Measurements from ENCODE around the gene RNF224.

The RNF224 gene

GRCh38 chr9:137216188-137216965 lies 10.9 kb upstream of the RNF224 start:
- no peak for DNase-seq

- DNase-seq: no peak
Measured at GRCh38 chr9:137217276-137218211, 9.8 kb upstream of the RNF224 start.

GRCh38 chr9:137218212-137218753 lies 9.0 kb upstream of the RNF224 start:
- DNase-seq: no peak

GRCh38 chr9:137218754-137219271 lies 8.5 kb upstream of the RNF224 start:
- DNase-seq: no peak

GRCh38 chr9:137219757-137220316 lies 7.5 kb upstream of the RNF224 start:
- DNase-seq: no peak

DNA sequence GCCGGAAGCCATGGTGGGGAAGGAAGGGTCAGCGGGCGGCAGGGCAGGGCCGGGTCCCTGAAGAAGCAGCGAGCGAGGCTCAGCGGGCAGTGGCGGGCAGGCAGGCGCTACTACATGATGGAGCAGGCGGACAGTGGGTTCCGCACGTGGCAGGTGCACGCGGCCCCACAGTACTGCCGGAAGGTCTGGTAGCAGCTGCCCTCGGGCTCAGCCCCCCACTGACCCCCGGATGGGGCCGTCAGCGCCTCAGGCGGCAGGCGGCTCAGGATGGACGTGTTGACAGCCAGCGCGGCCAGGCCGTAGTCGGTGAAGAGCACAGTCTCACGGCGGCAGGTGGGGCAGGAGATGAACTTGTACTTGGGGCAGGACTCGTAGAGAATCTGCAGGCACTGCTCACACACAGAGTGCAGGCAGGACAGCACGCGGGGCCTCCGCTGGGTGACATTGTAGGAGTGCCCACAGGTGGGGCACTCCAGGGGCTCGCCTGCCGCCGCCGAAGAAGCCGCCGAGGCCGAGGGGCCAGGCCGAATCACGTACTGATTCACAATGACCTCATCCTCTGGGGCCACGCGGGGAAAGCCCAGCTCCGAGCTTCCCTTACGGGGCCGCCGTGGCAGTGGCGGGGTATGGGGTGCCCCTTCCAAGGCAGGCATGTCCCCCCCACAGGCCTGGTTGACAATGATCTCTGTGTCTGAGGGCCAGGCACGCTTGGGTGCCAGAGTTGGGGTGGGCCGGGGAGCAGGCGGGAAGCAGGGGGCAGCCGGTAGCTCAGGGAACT lies 6.8 kb upstream of the RNF224 start:
- DNase-seq: no peak

- DNase-seq: no peak
Measured at GRCh38 chr9:137221095-137221505, 6.2 kb upstream of the RNF224 start.

DNA sequence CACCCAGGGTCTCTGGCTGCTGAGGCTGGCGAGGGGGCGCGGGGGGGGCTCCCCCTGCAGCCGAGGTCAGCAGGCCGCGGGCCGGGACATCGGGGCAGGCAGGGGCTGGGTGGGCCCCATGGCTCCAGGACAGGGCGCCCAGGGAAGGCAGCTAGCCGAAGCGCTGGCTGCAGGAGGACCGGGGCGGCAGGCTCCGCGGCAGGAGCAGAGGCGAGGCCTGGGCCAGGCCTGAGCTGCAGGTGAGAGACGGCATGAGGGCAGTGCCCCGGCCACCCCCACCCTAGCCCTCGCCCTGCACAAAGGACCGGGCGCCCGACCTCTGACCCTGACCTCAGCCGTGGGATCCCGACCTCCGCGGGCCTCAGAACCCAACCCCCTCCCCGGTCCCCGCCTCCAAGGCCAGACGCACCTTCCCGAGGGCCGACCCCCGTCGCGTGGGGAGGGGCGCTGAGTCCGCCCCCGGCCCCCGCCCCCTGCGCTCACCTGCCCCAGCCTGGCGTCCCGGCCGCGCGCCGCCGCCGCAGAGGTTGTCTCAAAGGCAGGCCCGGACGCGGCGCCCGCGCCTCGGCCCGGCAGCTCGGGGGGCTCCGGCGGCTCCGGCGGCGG lies 5.7 kb upstream of the RNF224 start:
- no peak for DNase-seq

DNA sequence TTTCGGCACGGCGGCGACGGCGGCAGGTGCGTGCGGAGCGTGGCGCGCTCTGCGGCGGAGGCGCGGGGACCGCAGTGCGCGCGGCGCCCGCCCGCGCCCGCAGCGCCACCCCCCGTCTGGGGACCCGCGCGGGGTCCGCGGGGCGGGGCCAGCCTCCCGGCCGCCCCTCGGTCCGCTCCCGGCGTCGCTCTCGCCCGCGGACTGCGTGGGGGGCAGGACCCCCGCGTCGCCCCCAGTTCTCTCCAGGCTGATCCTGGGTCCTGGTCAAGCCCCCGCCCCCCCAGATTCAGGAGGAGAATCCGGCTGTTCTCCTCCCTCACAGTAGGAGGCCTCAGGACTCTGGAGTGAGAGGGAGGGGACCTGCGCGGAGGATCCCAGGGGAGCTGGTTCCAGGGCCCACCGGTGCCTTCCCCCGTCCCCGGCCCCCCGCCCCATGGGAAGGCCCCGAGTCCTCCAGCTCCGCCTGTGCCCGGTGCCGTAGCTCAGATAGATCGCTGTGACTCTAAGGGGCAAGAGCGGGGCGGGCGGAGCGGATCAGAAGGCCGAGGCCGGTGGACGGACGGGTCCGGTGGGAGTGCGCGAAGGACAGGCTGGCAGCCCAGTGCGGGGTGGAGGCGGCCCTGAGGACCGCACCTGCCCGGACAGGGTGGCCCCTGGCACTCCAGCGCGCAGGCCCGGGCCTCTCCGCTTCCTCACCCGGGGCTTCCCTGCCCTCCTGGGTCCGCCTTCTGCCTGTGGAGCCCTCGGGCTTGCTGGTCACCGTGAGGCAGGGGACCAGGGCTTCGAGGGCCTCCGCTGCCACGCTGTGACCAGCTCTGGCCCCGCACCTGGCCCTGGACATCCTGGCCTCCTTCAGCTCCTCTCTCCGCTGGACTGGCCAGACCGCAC lies 4.9 kb upstream of the RNF224 start, which contains the start of gene RNF208:
TSS of gene RNF208 (minus strand) at position 51 of the 888 bp plus-strand sequence. CDS start 1,028 bp downstream, outside the sequence.
- no peak for DNase-seq

DNA sequence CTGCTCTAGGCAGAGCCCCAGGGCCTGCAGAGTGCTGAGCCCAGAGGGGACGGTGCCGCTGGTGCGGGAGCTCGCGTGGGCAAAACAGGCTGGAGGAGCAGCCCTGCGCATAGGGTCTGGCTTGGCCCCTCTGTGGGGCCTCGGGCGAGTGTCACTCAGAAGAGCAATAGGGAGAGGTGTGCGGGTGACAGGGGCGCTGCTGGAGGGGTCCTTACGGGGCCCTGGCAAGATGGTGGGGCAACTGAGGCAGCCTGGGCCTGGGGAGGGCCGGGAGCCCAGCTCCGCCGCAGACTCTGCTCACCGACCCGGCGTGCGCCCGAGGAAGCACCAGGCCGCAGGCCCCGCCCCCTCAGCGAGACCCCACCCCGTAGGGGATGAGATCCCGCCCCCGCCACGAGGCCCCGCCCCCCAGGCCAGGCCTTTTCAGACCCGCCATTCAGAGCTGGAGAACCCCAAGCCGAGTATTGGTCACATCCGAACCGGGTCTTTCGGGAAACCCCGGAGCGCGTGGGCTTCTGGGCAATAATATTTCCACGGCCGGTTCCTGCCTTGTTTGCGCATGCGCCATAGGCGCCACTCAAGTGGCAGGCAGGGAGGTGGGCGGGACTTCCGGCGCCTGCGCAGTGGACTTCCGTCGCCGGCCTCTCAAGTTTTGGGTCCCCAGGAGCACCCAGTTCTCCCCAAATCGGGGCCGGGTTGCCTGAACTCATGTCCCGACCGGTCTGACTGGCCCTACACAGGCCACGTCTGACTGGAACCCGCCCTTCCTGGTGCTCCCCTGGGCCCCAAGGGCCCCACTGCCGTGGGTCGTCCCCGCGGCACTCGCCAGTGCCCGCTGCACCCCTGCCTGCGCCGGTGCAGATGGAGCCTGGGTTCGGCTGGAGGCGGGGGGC lies 4.0 kb upstream of the RNF224 start:
- peak; percentile 97 for DNase-seq

- no peak for DNase-seq
Measured at GRCh38 chr9:137224830-137225694, 2.2 kb upstream of the RNF224 start, which contains the start of gene CYSRT1. TSS of gene CYSRT1 (plus strand) at chr9:137225174. CDS start at chr9:137225622, 448 bp downstream.

GRCh38 chr9:137225699-137226331 lies 1.5 kb upstream of the RNF224 start:
- no peak for DNase-seq

DNA sequence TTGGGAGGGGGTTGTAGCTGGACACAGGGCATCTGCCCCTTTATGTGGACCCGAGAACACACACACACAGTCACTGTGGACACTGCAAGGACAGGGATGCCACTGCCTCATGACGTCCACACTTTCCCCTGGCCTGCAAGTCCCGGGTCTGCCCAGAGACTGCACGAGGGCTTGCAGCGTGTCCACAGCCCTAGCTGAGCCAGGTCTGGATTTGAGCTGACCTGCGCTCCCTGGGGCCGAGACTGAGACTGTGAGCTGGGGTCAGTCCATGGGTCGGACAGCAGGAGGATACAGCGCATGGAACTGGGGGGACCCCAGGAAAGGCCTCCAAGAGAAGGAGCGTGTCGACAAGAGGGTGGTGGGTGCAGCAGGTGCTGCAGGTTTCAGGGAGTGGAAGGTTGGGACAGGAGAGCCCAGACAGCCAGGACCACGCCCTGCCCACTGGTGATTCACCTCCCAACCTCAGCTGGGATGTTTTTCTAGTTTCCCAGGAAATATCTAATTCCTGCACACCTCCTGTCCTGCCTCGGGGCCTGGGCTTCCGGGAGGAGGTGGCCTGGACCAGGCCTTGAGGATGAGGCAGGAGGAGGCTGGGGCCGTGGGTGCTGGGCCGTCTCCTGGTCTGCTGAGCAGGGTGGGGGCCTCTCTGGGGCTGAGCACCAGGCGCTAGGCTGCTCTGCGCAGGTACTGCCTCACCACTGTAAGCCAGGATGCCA lies 806 bp upstream of the RNF224 start:
- DNase-seq: no peak

DNA sequence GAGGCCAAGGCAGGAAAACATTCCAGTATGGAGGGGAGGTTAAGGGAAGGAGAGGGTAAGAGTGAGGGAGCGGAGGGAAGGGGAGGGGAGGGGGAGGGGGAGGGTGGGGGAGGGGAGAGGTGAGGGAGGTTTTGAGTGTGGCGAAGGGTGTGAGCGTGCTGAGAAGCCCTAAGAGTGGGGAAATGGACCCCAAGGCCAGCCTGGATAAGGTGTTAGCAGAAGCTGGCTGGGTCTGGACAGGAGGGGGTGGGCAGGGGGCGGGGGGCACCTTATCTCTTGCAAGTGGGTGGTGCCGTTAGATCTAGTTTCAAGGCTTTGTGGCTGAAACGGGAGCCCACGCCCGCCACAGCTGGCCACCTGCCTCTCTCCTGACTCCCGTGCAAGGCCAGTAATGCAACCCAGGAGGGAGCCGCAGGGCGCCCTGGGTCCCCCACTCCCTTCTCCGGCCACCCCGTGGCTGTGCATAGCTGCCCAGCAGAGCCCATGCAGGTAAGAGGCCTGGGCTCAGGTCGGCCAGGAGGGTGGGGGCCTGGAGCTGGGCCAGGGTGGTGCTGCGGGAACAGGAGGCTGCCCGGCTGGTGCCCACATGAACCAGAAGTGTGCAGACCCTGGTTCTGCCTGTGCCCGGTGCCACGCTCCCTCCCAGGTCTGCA lies 677 bp downstream of the RNF224 start:
- DNase-seq: no peak

- no peak for DNase-seq
Measured at GRCh38 chr9:137228506-137228967, 1.2 kb downstream of the RNF224 start.

Data from GDM1 (cell line).